HL-60 (cell line): ENCODE measurements around the gene AP2A2.

Experiments
- CTCF ChIP-seq: IDR thresholded peaks from one replicate; pipeline ENCODE4 v1.5.1; 2011; ENCODE audit warnings: low read length, control low read depth, inconsistent platforms; ENCODE audit not compliant: insufficient read depth
- GABPA ChIP-seq: IDR thresholded peaks from 2 replicates; pipeline ENCODE4 v1.6.1; 2012; ENCODE audit warnings: low read depth
- POLR2AphosphoS5 ChIP-seq: IDR thresholded peaks from 2 replicates; pipeline ENCODE4 v1.6.1; 2012; ENCODE audit warnings: low read depth
- SPI1 ChIP-seq: IDR thresholded peaks from 2 replicates; pipeline ENCODE4 v1.6.1; 2012; ENCODE audit warnings: low read depth, mild to moderate bottlenecking, borderline replicate concordance

GRCh38 chr11:888310-889212, 37.1 kb upstream of the AP2A2 start:
- no peak for TF ChIP-seq CTCF
- TF ChIP-seq POLR2AphosphoS5, result no peak
- TF ChIP-seq GABPA, result no peak
- no peak for TF ChIP-seq SPI1
